ENCODE measurements around the gene PRKD1.
"Not testable (repeated sequence)": the region's sequence is repeated elsewhere in the genome, so short reads cannot be mapped to it uniquely, and the experiment has no call there.

Gene PRKD1

GRCh38 chr14:29900609-29901350 lies 26.9 kb downstream of the PRKD1 start:
- DNase-seq (ENCODE audit: low read depth) = no peak

DNA sequence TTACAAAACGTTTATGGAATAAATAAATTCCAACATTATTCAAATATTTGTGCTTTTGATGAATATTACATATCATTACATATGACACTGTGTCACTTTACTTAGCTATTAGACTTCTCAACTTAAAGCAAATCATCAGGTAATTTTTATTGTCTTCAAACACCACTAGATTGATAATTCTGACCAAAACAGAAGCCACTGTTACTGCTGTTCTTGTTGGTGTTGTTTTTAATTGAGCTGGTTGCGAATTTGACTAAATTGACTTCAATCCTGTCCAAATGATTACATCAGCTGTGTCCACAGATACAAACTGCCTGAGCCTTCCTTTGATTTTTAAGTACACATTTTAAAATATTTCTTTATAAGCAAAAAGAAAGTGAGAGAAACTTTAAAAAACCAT lies 29.2 kb downstream of the PRKD1 start:
- no peak for DNase-seq (ENCODE audit: low read depth)

DNA sequence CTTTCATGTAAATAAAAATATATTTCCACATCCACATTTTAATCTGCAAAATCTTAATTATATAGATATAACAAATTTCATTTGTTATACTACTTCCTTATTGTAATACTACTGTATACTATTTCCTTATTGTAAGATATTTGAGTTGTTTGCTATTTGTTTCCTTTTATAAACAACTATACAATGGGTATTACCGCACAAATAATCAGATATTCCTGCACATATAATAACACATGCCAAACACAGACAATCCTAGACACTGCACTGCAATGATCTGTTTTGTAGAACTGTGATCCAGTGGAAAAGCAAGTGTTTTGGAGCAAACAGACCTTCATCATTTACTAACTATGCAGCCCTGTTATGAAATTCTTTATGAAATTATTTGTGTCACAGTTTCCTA lies 30.5 kb downstream of the PRKD1 start:
- DNase-seq (ENCODE audit: low read depth) = no peak

DNA sequence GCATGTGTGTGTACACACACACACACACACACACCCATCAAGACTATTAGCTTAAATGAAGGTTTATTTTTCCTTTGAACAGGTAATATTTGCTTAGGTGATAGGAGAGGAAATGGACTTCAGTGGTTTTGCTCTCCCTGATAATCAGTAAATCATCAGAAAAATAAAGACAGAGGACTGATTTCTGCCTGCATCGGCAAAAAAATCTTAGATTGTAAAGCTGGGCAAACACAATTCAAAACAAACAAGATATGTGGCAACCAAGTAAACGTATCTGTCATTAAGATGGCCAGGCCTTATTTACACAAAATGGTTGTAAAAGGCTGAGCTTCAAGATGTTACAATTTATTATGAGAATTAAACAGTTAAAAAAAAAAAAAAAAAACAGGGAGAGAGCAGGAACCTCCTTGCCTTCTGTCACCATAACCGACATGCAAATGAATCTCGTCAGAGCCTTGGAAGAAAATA lies 31.3 kb downstream of the PRKD1 start:
- DNase-seq (ENCODE audit: low read depth) = no peak

GRCh38 chr14:29895591-29896083 lies 32.0 kb downstream of the PRKD1 start:
- no peak for DNase-seq (ENCODE audit: low read depth)

DNA sequence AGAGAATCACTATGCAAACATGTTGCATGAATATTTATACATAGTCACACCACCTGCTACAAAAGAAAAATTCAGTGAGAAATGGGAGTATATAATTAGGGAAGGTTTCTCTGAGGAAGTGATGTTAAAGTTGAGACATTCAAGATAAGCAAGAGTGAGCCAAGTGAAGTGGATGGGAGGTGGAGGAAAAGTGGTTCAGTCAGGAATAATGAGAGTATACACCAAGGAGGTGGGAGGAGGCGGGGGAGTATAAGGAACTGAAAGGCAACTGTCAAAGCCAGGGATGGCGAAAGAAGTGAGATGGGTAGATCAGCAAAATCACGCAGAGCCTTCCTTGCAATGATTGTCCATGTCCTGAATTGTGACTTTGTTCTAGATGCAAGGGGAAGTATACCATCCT lies 33.7 kb downstream of the PRKD1 start:
- no peak for DNase-seq (ENCODE audit: low read depth)

GRCh38 chr14:29892327-29892726 lies 35.3 kb downstream of the PRKD1 start:
- DNase-seq (ENCODE audit: low read depth) = no peak

DNA sequence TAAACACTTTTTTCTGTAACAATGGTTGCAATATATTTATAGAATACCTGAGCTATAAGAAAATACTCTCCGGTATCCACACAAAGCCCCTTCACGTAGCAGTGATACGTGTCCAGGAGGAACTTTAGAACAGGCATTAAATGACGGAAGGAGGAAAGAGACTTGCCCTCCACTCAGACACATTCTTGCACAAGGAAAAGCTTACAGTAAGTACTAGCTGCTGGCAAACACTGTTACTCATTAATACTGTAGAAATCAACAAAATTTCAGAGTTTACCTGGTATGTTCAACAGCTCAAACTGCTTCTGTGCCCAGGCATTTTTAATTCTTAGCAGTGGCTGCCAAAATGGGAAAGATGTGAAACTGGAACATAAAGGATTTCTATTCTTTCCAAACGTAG lies 41.7 kb downstream of the PRKD1 start:
- DNase-seq (ENCODE audit: low read depth) = no peak

DNA sequence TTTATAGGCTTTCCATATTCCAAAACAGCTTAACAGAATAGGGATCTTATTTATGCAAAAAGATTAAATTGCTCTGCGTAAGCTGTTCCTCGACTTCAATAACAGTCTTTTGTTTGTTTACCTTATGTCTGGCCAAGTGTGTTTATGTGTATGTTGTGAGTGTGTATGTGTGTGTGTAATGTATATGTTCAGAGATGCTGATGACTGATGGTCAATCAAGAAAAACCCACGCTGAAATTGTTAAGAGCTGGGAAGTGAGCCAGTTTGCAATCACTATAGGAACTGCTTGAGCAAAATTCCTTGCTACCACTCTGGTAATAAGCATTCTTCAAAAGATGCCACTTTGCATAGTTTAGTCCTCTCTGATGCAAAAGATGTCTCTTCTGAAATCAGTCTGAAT lies 59.6 kb downstream of the PRKD1 start:
- no peak for DNase-seq (ENCODE audit: low read depth)

GRCh38 chr14:29865299-29865698 lies 62.3 kb downstream of the PRKD1 start:
- DNase-seq (ENCODE audit: low read depth) = no peak

GRCh38 chr14:29861996-29862395 lies 65.7 kb downstream of the PRKD1 start:
- DNase-seq (ENCODE audit: low read depth) = no peak

GRCh38 chr14:29858299-29858698 lies 69.3 kb downstream of the PRKD1 start:
- DNase-seq (ENCODE audit: low read depth) = no peak

- DNase-seq (ENCODE audit: low read depth) = no peak
Observed at GRCh38 chr14:29857551-29857950, 70.1 kb downstream of the PRKD1 start.

DNA sequence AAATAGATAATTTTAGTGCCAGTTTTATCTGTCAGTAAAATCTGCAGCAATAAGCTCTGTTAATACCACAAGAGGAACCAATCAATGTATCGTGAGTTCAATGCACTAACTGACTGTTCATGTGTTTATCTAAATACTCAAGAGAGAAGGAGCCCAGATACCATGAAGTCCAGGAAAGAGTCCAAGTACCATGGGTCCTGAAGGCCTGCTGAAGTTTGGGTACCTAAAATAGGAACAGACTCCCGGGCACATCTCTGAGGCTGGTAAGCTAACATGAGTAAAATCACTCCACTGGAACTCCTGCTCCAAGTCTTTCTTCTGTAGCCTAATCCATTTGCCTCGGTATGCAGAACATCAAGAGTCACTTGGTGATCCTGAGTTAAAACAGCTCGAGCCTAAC lies 71.1 kb downstream of the PRKD1 start:
- DNase-seq (ENCODE audit: low read depth) = no peak

GRCh38 chr14:29853691-29854090 lies 74.0 kb downstream of the PRKD1 start:
- DNase-seq (ENCODE audit: low read depth) = not testable (repeated sequence)

GRCh38 chr14:29853272-29853671 lies 74.4 kb downstream of the PRKD1 start:
- no peak for DNase-seq (ENCODE audit: low read depth)

GRCh38 chr14:29851397-29851796 lies 76.2 kb downstream of the PRKD1 start:
- DNase-seq (ENCODE audit: low read depth) = no peak

- DNase-seq (ENCODE audit: low read depth) = no peak
Observed at GRCh38 chr14:29847056-29847380, 80.6 kb downstream of the PRKD1 start.

DNA sequence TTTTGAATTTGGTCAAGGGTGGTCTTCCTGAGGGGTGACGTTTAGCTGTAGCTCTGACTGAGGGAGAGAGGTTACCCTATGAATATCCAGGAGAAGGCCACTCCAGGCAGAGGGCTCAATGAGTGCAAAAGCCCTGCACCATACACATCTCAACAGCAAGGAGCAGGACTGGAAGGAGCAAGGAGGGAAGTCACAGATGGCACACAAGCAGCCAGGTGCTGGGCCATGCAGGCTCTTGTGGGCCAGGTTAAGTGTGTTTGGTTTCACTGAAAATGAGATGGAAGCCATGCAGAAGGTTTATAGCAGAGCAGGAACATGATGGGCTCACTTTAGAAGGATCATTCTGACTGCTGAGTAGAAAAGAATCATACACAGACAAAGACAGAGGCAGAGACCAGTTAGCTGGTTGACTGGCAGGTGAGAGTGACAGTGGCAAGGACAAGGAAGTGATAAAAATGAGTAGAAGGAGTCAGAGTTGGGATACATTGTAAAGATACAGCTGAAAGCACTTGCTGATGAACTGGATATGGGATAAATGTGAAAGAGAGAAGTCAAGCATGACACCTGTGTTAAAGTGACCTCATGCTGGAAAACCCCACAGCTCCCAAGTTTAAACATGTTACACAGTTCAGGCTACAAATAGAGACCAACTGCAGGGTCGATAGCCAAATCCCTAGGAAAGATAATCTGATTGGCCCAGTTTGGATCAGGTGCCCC lies 81.2 kb downstream of the PRKD1 start:
- no peak for DNase-seq (ENCODE audit: low read depth)

DNA sequence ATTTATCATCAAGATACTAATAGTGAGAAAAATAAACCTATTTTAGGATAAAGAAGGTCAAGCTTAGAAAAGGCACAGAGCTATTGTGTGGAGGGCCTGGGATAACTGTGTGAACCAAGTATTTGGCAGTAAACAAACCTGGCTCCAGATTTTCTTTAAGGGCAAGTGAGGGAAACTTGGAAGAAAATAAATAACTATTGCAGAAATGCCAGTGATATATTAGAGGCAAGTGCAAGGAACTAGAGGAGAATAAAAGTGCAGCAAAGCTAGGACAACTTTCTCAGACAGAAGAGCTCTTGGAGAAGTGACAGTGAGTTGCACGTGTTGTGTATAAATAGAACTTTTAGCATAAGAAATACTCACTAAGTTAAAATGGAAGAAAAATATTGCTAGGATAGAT lies 83.7 kb downstream of the PRKD1 start:
- no peak for DNase-seq (ENCODE audit: low read depth)

DNA sequence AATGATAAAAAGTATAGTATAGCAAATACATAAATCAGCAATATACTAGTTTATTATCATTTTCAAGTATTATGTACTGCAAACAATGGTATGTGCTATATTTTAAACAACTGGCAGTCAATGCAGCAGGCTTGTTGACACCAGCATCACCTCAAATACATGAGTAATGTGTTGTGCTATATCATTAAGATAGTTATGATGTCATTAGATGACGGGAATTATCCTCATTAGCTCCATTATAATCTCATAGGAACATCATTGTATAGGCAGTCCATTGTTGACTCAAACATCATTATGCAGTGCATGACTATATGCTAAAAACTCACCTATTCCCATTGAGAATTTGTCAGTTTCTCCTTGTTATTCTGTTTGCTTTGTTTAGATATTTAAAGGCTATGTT lies 85.4 kb downstream of the PRKD1 start:
- DNase-seq (ENCODE audit: low read depth) = no peak

DNA sequence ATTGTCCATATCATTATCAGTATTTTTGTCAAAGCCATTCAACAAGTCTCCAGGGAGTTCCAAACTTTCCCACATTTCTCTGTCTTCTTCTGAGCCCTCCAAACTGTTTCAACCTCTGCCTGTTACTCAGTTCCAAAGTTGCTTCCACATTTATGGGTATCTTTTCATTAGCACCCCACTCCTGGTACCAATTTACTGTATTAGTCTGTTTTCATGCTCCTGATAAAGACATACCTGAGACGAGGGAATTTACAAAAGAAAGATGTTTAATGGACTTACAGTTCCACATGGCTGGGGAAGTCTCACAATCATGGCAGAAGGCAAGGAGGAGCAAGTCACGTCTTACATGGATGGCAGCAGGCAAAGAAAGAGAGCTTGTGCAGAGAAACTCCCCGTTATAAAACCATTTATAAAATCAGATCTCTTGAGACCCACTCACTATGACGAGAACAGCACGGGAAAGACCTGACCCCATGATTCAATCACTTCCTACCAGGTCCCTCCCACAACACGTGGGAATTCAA lies 87.2 kb downstream of the PRKD1 start:
- DNase-seq (ENCODE audit: low read depth) = not testable (repeated sequence)

DNA sequence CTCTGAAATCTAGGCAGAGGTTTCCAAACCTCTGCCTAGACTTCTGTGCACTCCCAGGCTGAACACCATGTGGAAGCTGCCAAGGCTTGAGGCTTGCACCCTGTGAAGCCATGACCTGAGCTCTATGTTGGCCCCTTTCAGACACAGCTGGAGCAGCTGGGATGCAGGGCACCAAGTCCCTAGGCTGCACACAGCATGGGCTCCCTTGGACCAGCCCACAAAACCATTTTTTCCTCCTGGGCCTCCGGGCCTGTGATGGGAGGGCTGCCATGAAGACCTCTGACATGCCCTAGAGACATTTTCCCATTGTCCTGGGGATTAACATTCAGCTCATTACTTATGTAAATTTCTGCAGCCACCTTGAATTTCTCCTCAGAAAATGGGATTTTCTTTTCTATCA lies 88.0 kb downstream of the PRKD1 start:
- DNase-seq (ENCODE audit: low read depth) = not testable (repeated sequence)
